ENCODE measurements around the gene MTHFD2L.

The MTHFD2L gene

GRCh38 chr4:74258963-74259362, 101.0 kb downstream of the MTHFD2L start:
- no peak for DNase-seq

GRCh38 chr4:74260036-74260435, 102.1 kb downstream of the MTHFD2L start:
- DNase-seq, result no peak

GRCh38 chr4:74262522-74262921, 104.6 kb downstream of the MTHFD2L start:
- no peak for DNase-seq

GRCh38 chr4:74263551-74263950, 105.6 kb downstream of the MTHFD2L start:
- DNase-seq, result no peak

- DNase-seq, result no peak
Observed at GRCh38 chr4:74266081-74266480, 108.2 kb downstream of the MTHFD2L start.

- no peak for DNase-seq
Observed at GRCh38 chr4:74267998-74268606, 110.2 kb downstream of the MTHFD2L start.

GRCh38 chr4:74268643-74269042, 110.7 kb downstream of the MTHFD2L start:
- DNase-seq, result no peak

GRCh38 chr4:74278490-74278889, 120.6 kb downstream of the MTHFD2L start:
- DNase-seq, result no peak

GRCh38 chr4:74279716-74280115, 121.8 kb downstream of the MTHFD2L start:
- no peak for DNase-seq

- no peak for DNase-seq
Observed at GRCh38 chr4:74282926-74283325, 125.0 kb downstream of the MTHFD2L start.

GRCh38 chr4:74283614-74284013, 125.7 kb downstream of the MTHFD2L start:
- no peak for DNase-seq

GRCh38 chr4:74284053-74284452, 126.1 kb downstream of the MTHFD2L start:
- no peak for DNase-seq

GRCh38 chr4:74287164-74287563, 129.2 kb downstream of the MTHFD2L start:
- no peak for DNase-seq

- DNase-seq, result no peak
Observed at GRCh38 chr4:74287791-74288190, 129.9 kb downstream of the MTHFD2L start.

GRCh38 chr4:74291471-74291870, 133.6 kb downstream of the MTHFD2L start:
- no peak for DNase-seq

- no peak for DNase-seq
Observed at GRCh38 chr4:74292111-74292870, 134.4 kb downstream of the MTHFD2L start.

GRCh38 chr4:74293558-74293957, 135.6 kb downstream of the MTHFD2L start:
- no peak for DNase-seq

- no peak for DNase-seq
Observed at GRCh38 chr4:74294681-74295080, 136.8 kb downstream of the MTHFD2L start.

GRCh38 chr4:74297539-74297938, 139.6 kb downstream of the MTHFD2L start:
- no peak for DNase-seq

- no peak for DNase-seq
Observed at GRCh38 chr4:74304095-74304625, 146.2 kb downstream of the MTHFD2L start.

GRCh38 chr4:74305000-74305399, 147.1 kb downstream of the MTHFD2L start:
- no peak for DNase-seq

- DNase-seq, result no peak
Observed at GRCh38 chr4:74307170-74307569, 149.3 kb downstream of the MTHFD2L start.

GRCh38 chr4:74308215-74308614, 150.3 kb downstream of the MTHFD2L start, which contains the start of gene EPGN:
TSS of gene EPGN (plus strand) at chr4:74308470. CDS start at chr4:74308534, 64 bp downstream.
- no peak for DNase-seq

- no peak for DNase-seq
Observed at GRCh38 chr4:74309223-74309622, 151.3 kb downstream of the MTHFD2L start.

Data from activated CD8-positive, alpha-beta memory T cell treated with anti-CD3 and anti-CD28 coated beads, Interleukin-2, amount 50 U/mL, for 48 hours (primary cell).